ENCODE data around the gene WDR18. TPM values are rescaled to one million over a fixed set of nuclear protein-coding genes. Genes with fewer than 3 reads are reported as not detected.

WDR18 gene
- total and polyA plus RNA-seq, 2 of the 4 experiments (the other 2 are of a cell fraction) = 37.1 to 56.9 TPM

DNA sequence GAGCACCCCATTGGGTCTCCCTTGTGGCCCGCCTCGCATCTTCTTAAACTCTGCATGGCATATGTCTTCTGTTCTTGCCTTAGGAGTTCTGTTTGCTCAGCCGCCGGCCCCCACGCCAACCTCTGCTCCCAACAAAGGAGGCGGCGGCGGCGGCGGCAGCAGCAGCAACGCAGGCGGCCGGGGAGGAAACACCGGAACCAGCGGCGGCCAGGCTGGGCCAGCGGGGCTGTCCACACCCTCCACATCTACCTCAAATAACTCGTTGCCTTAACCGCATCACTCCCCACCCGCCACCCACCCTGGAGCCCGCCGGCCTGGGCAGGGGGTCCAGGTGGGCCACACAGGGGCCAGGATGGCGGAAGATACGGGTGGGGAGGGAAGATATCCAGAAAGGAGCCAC lies 12.3 kb upstream of the WDR18 start:
- Histone ChIP-seq H3K79me1 (ENCODE audit: low read depth in 1 of 2, low read length in 2 of 2) (peaks cover 20 to 32% of the 10 kb centered on the region in 2 experiments), H3K14ac (replicated peaks; ENCODE audit: low read depth, low read length) (no peak overlapping the region), H4K20me1 (ENCODE audit: insufficient read depth, low read length) (peaks cover 3% of the 10 kb centered on the region; the same call in 1 of the 2 replicates), H3K18ac (ENCODE audit: low read depth, low read length) (no peak overlapping the region), H4K8ac (ENCODE audit: low read depth in 2 of 2, low read length in 2 of 2) (no peak overlapping the region), H2BK20ac (ENCODE audit: low read depth, low read length) (no peak overlapping the region), H3K23ac (ENCODE audit: low read depth, low read length) (no peak overlapping the region), H2AK5ac (ENCODE audit: low read depth, low read length) (no peak overlapping the region), H3K36me3 (ENCODE audit: control insufficient read depth, insufficient read depth, low read length) (peaks cover 52% of the 10 kb centered on the region), H2AK9ac (replicated peaks; ENCODE audit: low read depth, low read length, poor library complexity) (no peak overlapping the region), H2BK120ac (ENCODE audit: low read depth, low read length) (no peak overlapping the region), H3K4ac (ENCODE audit: low read depth, low read length) (no peak overlapping the region), H2AFZ (replicated peaks; ENCODE audit: low read length, poor library complexity) (no peak overlapping the region), H3K4me1 (ENCODE audit: control insufficient read depth, insufficient read depth, low read length) (no peaks in the 10 kb centered on the region), H3K9ac (ENCODE audit: low read depth, low read length) (no peak overlapping the region), H4K5ac (ENCODE audit: low read depth, low read length) (no peak overlapping the region), H2BK15ac (ENCODE audit: low read depth, low read length) (no peak overlapping the region), H3K56ac (ENCODE audit: extremely low read depth, insufficient read depth, low read length) (no peak overlapping the region), H4K91ac (ENCODE audit: insufficient read depth, low read depth, low read length) (no peak overlapping the region), H3K9me1 (ENCODE audit: insufficient read depth, low read length) (no peaks in the 10 kb centered on the region), H2BK5ac (ENCODE audit: low read depth, low read length, poor library complexity, severe bottlenecking) (no peak overlapping the region), H3K4me2 (ENCODE audit: low read depth, low read length) (no peak overlapping the region), H3K4me3 (ENCODE audit: insufficient read depth, low read depth, low read length) (no peak overlapping the region), H3K27me3 (ENCODE audit: control insufficient read depth, insufficient read depth, low read length) (no peaks in the 10 kb centered on the region), H3K9me3 (ENCODE audit: control insufficient read depth, insufficient read depth, low read length) (peaks cover 5% of the 10 kb centered on the region), H3K27ac (ENCODE audit: insufficient read depth, low read length) (no peak overlapping the region)
- DNase-seq (no peak), ATAC-seq (ENCODE audit: low read depth) (no peak)
- ChIA-PET CTCF (no interaction called here), POLR2A (ENCODE audit: unreplicated experiment) (no interaction called here)
- 97% methylated on average over 6 of the region's 24 CpGs; no CpG with 5 or more reads in 1 of the 2 experiments for WGBS, 2 experiments (ENCODE audit: extremely low coverage in 2 of 2, insufficient read length in 1 of 2)
- in situ Hi-C loops (cut with MboI; ENCODE audit: low sequenced_read_pairs) = no loop called here
- BruUV-seq (replicated peaks) = no TSS peak
- intact Hi-C loops (cut with micrococcal nuclease) = no loop called here
- TF ChIP-seq POLR2A (IDR thresholded peaks at IDR 0.05; ENCODE audit: low read depth, low read length) (no peak), RFX5 (IDR thresholded peaks at IDR 0.05; ENCODE audit: low read depth, low read length) (no peak), MAFK (IDR thresholded peaks at IDR 0.05; ENCODE audit: low read depth, low read length) (no peak), FOS (IDR thresholded peaks at IDR 0.05; ENCODE audit: low read depth, low read length) (no peak), MAZ (IDR thresholded peaks at IDR 0.05; ENCODE audit: borderline replicate concordance, low read depth, low read length) (no peak)
- TF ChIP-seq, protein P1, sequence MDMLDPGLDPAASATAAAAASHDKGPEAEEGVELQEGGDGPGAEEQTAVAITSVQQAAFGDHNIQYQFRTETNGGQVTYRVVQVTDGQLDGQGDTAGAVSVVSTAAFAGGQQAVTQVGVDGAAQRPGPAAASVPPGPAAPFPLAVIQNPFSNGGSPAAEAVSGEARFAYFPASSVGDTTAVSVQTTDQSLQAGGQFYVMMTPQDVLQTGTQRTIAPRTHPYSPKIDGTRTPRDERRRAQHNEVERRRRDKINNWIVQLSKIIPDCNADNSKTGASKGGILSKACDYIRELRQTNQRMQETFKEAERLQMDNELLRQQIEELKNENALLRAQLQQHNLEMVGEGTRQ (IDR thresholded peaks at IDR 0.05; ENCODE audit: low read depth, low read length) = no peak
- TF ChIP-seq, protein P2, sequence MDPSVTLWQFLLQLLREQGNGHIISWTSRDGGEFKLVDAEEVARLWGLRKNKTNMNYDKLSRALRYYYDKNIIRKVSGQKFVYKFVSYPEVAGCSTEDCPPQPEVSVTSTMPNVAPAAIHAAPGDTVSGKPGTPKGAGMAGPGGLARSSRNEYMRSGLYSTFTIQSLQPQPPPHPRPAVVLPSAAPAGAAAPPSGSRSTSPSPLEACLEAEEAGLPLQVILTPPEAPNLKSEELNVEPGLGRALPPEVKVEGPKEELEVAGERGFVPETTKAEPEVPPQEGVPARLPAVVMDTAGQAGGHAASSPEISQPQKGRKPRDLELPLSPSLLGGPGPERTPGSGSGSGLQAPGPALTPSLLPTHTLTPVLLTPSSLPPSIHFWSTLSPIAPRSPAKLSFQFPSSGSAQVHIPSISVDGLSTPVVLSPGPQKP (IDR thresholded peaks at IDR 0.05; ENCODE audit: borderline replicate concordance, low read depth, low read length) = no peak
- dilution Hi-C loops (cut with HindIII; ENCODE audit: low sequenced_read_pairs, unreplicated experiment) = no loop called here
